Mesothelial cell of epicardium (in vitro differentiated cells): ENCODE measurements around the gene ENTR1. TPM values are rescaled to one million over a fixed set of nuclear protein-coding genes. Genes with fewer than 3 reads are reported as not detected.

Source experiments
- DNase-seq, 2 experiments: peaks; one replicate each; pipeline ENCODE4 v3.0.0; 2021; ENCODE audit warnings: low spot score in 2 of 2; ENCODE audit not compliant: unreplicated experiment in 2 of 2
- H3K27ac Mint-ChIP-seq: 2 replicates; pipeline ENCODE4 v1.8.0; 2021; ENCODE audit warnings: mixed read lengths
- H3K27me3 Mint-ChIP-seq: 2 replicates; pipeline ENCODE4 v1.8.0; 2021; ENCODE audit warnings: low read depth, mixed read lengths
- H3K36me3 Mint-ChIP-seq: 2 replicates; pipeline ENCODE4 v1.8.0; 2021; ENCODE audit warnings: mixed read lengths
- H3K4me1 Mint-ChIP-seq: 2 replicates; pipeline ENCODE4 v1.8.0; 2021; ENCODE audit warnings: mixed read lengths
- H3K4me3 Mint-ChIP-seq: 2 replicates; pipeline ENCODE4 v1.8.0; 2021; ENCODE audit warnings: mild to moderate bottlenecking, moderate library complexity, mixed read lengths
- H3K9me3 Mint-ChIP-seq: 2 replicates; pipeline ENCODE4 v1.8.0; 2021; ENCODE audit warnings: mixed read lengths
- total RNA-seq: library from RNA; stranded (reverse); gene quantifications from 3 replicates; pipeline ENCODE4 v1.2.1, GENCODE V29; 2021
- TF ChIP-seq, protein P1 (sequence below): fragments of 200-600 bp; sonication (generic); IDR thresholded peaks from one replicate; pipeline ENCODE4 v1.5.0; 2021; ENCODE audit warnings: antibody characterized with exemption; ENCODE audit not compliant: unreplicated experiment

Gene ENTR1
- total RNA-seq, 1 donor from 2014 or later: 67.3 TPM

DNA sequence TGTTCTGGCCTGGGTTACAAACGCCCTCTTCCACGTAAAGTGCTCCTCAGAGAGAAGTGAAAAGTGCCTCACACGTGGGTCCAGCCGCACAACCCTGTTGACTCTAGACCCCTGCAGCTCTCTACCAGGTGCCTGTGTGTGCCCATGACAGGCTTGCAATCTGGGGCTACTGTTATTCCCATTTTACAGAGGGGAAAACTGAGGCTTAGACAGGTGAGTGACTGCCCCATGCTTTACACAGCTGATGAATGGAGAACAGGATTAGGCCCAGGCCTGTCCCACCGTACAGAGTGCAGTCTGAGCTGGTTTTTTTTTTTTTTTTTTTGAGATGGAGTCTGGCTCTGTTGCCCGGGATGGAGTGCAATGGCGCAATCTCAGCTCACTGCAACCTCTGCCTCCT, 35.4 kb upstream of the ENTR1 start:
- H3K27me3 Mint-ChIP-seq: no peaks in the 10 kb centered on the region
- peaks cover 35% of the 10 kb centered on the region for H3K36me3 Mint-ChIP-seq
- no peak overlapping the region for H3K4me3 Mint-ChIP-seq
- H3K4me1 Mint-ChIP-seq: no peaks in the 10 kb centered on the region
- DNase-seq: no peak
- TF ChIP-seq, protein P1, sequence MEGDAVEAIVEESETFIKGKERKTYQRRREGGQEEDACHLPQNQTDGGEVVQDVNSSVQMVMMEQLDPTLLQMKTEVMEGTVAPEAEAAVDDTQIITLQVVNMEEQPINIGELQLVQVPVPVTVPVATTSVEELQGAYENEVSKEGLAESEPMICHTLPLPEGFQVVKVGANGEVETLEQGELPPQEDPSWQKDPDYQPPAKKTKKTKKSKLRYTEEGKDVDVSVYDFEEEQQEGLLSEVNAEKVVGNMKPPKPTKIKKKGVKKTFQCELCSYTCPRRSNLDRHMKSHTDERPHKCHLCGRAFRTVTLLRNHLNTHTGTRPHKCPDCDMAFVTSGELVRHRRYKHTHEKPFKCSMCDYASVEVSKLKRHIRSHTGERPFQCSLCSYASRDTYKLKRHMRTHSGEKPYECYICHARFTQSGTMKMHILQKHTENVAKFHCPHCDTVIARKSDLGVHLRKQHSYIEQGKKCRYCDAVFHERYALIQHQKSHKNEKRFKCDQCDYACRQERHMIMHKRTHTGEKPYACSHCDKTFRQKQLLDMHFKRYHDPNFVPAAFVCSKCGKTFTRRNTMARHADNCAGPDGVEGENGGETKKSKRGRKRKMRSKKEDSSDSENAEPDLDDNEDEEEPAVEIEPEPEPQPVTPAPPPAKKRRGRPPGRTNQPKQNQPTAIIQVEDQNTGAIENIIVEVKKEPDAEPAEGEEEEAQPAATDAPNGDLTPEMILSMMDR: no peak
- H3K9me3 Mint-ChIP-seq: no peaks in the 10 kb centered on the region
- H3K27ac Mint-ChIP-seq: no peak overlapping the region

DNA sequence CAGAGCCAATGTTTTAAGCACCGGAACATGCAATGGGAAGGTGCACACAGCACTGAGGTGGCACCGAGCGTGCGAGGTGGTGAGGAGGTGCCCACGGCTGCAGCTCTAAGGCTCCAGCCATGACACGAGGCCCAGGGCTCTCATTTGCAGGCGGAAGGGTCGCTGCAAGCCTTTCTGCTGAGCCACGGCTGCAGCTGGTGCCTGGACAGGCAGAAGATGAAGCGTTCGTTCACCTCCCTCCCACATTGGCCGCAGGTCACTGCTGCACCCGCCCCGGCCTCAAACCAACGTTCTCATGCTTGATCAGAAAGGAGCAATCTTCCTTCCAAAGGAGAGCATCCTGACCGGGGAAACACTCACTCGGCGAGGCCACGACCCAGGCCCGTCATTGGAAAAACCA, 33.7 kb upstream of the ENTR1 start:
- H3K4me3 Mint-ChIP-seq: no peak overlapping the region
- no peaks in the 10 kb centered on the region for H3K4me1 Mint-ChIP-seq
- H3K27ac Mint-ChIP-seq: no peak overlapping the region
- peaks cover 31% of the 10 kb centered on the region for H3K36me3 Mint-ChIP-seq
- DNase-seq: no peak
- no peaks in the 10 kb centered on the region for H3K9me3 Mint-ChIP-seq
- TF ChIP-seq, protein P1: no peak
- H3K27me3 Mint-ChIP-seq: no peaks in the 10 kb centered on the region

DNA sequence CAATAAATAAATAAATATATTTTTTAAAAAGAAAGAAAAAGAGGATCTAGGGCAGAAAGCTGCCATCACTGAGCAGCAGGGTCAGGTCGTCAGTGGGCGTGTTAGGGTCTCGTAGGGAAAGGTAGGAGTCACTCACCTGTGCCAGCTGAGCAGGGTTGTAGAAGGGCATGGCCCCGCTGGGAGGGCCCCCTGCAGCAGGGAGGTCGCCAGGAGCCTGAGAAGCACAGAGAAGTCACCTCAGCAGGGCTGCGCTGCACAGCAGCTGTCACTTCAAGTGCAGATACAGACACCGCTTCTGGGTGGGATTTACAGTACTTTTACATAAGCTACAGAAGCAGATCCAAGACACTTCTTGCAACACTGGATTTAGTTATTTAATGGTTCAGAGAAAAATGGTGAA, 33.3 kb upstream of the ENTR1 start:
- H3K36me3 Mint-ChIP-seq: peaks cover 31% of the 10 kb centered on the region
- TF ChIP-seq, protein P1: no peak
- H3K4me3 Mint-ChIP-seq: no peak overlapping the region
- no peaks in the 10 kb centered on the region for H3K27me3 Mint-ChIP-seq
- H3K9me3 Mint-ChIP-seq: no peaks in the 10 kb centered on the region
- no peak for DNase-seq
- H3K27ac Mint-ChIP-seq: no peak overlapping the region
- no peaks in the 10 kb centered on the region for H3K4me1 Mint-ChIP-seq

DNA sequence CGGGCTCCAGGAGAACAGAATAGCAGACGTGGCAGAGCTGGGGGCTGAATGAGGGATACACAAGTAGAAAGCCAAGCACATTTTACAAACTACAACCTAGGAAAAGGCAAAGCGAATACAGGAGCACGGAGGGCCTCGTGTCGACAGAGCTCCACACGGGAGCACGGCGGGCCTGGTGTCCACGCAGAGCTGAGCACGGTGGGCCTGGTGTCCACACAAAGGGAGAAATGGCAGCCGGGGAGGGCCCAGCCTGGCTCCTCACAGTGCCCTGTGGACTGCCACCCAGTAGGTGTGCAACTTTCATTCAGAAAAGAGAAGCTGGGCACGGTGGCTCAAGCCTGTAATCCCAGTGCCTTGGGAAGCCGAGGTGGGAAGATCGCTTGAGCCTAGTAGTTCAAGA, 32.7 kb upstream of the ENTR1 start:
- peaks cover 30% of the 10 kb centered on the region for H3K36me3 Mint-ChIP-seq
- H3K9me3 Mint-ChIP-seq: no peaks in the 10 kb centered on the region
- no peak overlapping the region for H3K27ac Mint-ChIP-seq

DNA sequence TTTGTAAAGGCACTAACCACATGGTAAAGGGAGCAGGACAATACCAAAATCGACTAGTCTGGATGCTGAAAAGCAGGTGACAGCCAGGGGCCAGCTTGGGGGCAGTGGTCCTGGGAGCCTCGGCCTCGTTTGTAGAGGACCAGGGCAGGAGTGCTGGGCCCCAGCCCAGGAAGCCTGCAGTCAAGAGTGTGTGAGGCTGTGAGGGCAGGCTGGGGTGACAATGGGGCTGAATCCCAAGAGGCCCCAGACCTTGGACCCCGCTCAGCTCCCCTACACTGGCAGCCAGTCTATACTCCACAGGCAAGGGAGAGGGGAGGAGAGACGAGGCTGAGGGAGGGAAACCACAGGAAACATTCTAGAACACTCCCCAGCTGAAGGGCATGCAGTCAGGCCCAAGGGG, 31.9 kb upstream of the ENTR1 start:
- H3K4me1 Mint-ChIP-seq: peaks cover 11% of the 10 kb centered on the region
- no peak overlapping the region for H3K27ac Mint-ChIP-seq
- DNase-seq: no peak
- no peak overlapping the region for H3K4me3 Mint-ChIP-seq
- TF ChIP-seq, protein P1: no peak
- H3K27me3 Mint-ChIP-seq: no peaks in the 10 kb centered on the region
- H3K9me3 Mint-ChIP-seq: no peaks in the 10 kb centered on the region
- H3K36me3 Mint-ChIP-seq: peaks cover 22% of the 10 kb centered on the region

More for the DNA sequence above, 32.7 kb upstream of the ENTR1 start:
- TF ChIP-seq, protein P1: no peak
- no peak for DNase-seq
- no peaks in the 10 kb centered on the region for H3K27me3 Mint-ChIP-seq
- peaks cover 4% of the 10 kb centered on the region for H3K4me1 Mint-ChIP-seq
- no peak overlapping the region for H3K4me3 Mint-ChIP-seq

DNA sequence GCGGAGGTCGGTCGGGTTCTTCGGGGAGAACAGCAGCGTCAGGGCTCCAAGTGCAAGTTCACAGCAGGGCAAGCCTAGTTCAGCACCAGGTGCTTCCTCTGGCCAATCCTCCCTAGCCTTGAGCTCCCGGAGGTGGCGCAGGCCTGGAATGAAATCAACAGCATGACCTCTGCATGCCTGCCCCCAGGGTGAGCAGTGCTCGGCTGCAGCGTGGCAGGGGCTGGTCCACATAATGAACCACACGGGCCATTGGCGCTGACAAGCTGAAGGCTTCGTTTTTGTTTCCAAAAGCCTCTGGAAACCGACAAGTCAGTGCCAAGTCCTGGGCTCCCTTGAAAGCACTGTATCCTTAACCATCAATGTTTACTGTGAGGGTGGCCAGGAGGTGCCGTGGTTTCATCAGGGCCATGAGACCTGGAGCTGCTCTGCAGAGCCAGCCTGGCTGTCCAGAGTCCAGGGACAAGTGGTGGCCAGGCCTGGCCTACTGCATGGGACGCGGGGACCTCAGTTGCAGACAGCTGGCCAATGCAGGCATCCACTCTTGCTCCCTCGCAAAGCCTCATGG, 31.3 kb upstream of the ENTR1 start:
- Mint-ChIP-seq H3K27me3 (no peaks in the 10 kb centered on the region), H3K4me3 (no peak overlapping the region), H3K4me1 (peaks cover 16% of the 10 kb centered on the region), H3K27ac (no peak overlapping the region), H3K9me3 (no peaks in the 10 kb centered on the region), H3K36me3 (peaks cover 18% of the 10 kb centered on the region)
- TF ChIP-seq, protein P1: no peak
- no peak for DNase-seq
